GM12878 (cell line): ENCODE results near the gene ZBED5. TPM values are rescaled to one million over a fixed set of nuclear protein-coding genes. Genes with fewer than 3 reads are reported as not detected.

Experiments used
- ASH2L ChIP-seq: fragments of 300-600, 200-600 bp; sonication (generic); IDR thresholded peaks from 2 replicates; pipeline ENCODE4 v1.6.1; 2017; ENCODE audit warnings: low read depth, mild to moderate bottlenecking, borderline replicate concordance
- CBX3 ChIP-seq: fragments of 200-600 bp; sonication (generic); IDR thresholded peaks from 2 replicates; pipeline ENCODE4 v1.6.1; 2016; ENCODE audit warnings: low read depth, borderline replicate concordance
- FOS ChIP-seq: IDR thresholded peaks from 3 replicates; pipeline ENCODE4 v1.6.1; 2011; ENCODE audit warnings: borderline replicate concordance; ENCODE audit not compliant: insufficient read length; ENCODE audit errors: extremely low read depth
- JUNB ChIP-seq: IDR thresholded peaks from 2 replicates; pipeline ENCODE4 v1.6.1; 2016; ENCODE audit warnings: antibody characterized with exemption, mild to moderate bottlenecking
- NFYB ChIP-seq: IDR thresholded peaks from 2 replicates; pipeline ENCODE4 v1.6.1; 2011; ENCODE audit warnings: low read depth, mild to moderate bottlenecking, low read length, improper control_type of control experiment, moderate library complexity; ENCODE audit not compliant: insufficient read depth
- NR2C2 ChIP-seq: IDR thresholded peaks from 2 replicates; pipeline ENCODE4 v1.6.1; 2011; ENCODE audit warnings: borderline replicate concordance, low read depth; ENCODE audit not compliant: control insufficient read depth, insufficient read length
- SMAD1 ChIP-seq: fragments of 450-650 bp; IDR thresholded peaks from 2 replicates; pipeline ENCODE4 v1.6.1; 2018; ENCODE audit warnings: mild to moderate bottlenecking, low read depth; ENCODE audit not compliant: partially characterized antibody
- TARDBP ChIP-seq: IDR thresholded peaks from 2 replicates; pipeline ENCODE4 v1.6.1; 2016; ENCODE audit warnings: borderline replicate concordance
- YY1 ChIP-seq: IDR thresholded peaks from 2 replicates; pipeline ENCODE4 v1.6.1; 2011; ENCODE audit warnings: low read depth, mild to moderate bottlenecking, low read length
- ZZZ3 ChIP-seq: IDR thresholded peaks from 2 replicates; pipeline ENCODE4 v1.6.1; 2011; ENCODE audit warnings: low read depth; ENCODE audit not compliant: control insufficient read depth, insufficient read length
- polyA plus RNA-seq, 11 experiments: library from polyadenylated mRNA; depleted of rRNA in 4 of 11; unstranded in 6 of 11; stranded (reverse) in 5 of 11; fragments of >200 nt; fragmentation: Nextera tagmentation in 4 of 11; fragmentation: Illumina TruSeq in 1 of 11; extraction: Ambion mirVana in 4 of 11; extraction: Trizol in 1 of 11; gene quantifications; 1 replicate in 1 of 11; 2 replicates in 10 of 11; pipeline versions ENCODE4 v1.2.1 to v1.2.3, GENCODE V29; 2011 to 2016; ENCODE audit warnings: inconsistent platforms in 2 of 11, missing spikeins in 2 of 11, low read depth in 1 of 11
- total RNA-seq, 4 experiments: library from RNA; depleted of rRNA in 3 of 4; stranded (reverse); fragments of >200 nt in 3 of 4; fragmentation: Illumina TruSeq in 1 of 4; extraction: Trizol in 1 of 4; gene quantifications; 2 replicates each; pipeline versions ENCODE4 v1.2.1 to v1.2.3, GENCODE V29; 2013 to 2021
- TF ChIP-seq, protein P1 (sequence below): IDR thresholded peaks from 2 replicates; pipeline ENCODE4 v1.6.1; 2012; ENCODE audit warnings: improper control_type of control experiment, low read depth, low read length; ENCODE audit not compliant: insufficient replicate concordance
- TF ChIP-seq, protein P2 (sequence below): IDR thresholded peaks from 2 replicates; pipeline ENCODE4 v1.6.1; 2012; ENCODE audit warnings: mild to moderate bottlenecking, low read depth, low read length
- TF ChIP-seq, protein P3 (sequence below): fragments of 450-650 bp; IDR thresholded peaks from 2 replicates; pipeline ENCODE4 v1.6.1; 2014; ENCODE audit warnings: mild to moderate bottlenecking
- TF ChIP-seq, protein P4 (sequence below), 3 experiments: IDR thresholded peaks in 2 of 3; conservative IDR thresholded peaks in 1 of 3; 2 replicates each; pipeline ENCODE4 v1.5.1; 2011; ENCODE audit warnings: low read depth in 3 of 3, low read length in 3 of 3, mild to moderate bottlenecking in 3 of 3, control low read depth in 2 of 3, moderate library complexity in 2 of 3, inconsistent platforms in 1 of 3, mixed read lengths in 1 of 3; ENCODE audit not compliant: control insufficient read depth in 2 of 3, insufficient read depth in 1 of 3; ENCODE audit errors: extremely low read depth in 1 of 3
- TF ChIP-seq, protein P5 (sequence below): IDR thresholded peaks from 2 replicates; pipeline ENCODE4 v1.6.1; 2011; ENCODE audit warnings: mild to moderate bottlenecking, low read depth, low read length, moderate library complexity; ENCODE audit not compliant: insufficient replicate concordance

The ZBED5 gene
- total and polyA plus RNA-seq, 10 of the 15 experiments (the other 5 are each of a cell fraction or from before 2014, with no cell fraction given): 27.3 to 86.8 (median 37.6) TPM

DNA sequence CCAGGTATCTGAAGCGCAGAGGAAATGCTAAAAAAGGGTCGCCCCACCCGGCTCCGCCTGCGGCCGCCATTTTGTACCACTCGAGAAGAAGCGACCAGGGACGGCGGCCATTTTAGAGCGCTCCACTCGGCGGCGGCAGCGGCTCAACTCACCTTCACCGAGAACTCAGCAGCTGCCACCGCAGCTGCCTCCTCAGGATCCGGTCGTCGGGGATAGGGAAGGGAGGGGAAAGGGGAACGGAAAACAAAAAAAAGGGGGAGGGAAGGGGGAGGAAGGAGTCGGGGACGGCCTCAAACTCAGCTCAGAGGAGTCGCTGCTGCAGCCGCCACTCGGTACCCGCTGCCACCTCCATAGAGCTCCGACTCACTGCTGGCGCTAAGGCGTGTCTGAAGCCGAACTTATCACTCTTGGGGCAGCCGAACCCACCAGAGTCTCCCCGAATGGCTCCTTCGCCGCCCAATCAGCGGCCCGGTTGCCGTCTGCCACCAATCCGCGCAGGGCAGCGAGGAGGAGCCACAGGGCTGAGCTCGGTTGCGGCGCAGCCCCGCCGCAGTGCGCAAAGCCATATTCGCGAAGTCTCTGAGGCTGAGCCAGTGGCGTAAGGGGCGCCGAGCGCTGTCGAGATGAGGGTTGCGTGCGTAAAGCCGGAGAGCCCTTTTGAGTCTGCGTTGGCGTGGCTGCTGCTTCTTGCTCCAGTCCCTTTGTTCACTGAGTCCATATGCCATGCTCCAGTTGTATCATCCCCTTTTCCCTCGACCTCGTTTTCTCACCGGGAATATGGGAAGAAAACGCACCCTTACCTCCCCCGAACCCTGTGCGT, 49.1 kb downstream of the ZBED5 start, which contains the start of gene EIF4G2 (continued):
- no peak for TF ChIP-seq TARDBP
- TF ChIP-seq, protein P1, sequence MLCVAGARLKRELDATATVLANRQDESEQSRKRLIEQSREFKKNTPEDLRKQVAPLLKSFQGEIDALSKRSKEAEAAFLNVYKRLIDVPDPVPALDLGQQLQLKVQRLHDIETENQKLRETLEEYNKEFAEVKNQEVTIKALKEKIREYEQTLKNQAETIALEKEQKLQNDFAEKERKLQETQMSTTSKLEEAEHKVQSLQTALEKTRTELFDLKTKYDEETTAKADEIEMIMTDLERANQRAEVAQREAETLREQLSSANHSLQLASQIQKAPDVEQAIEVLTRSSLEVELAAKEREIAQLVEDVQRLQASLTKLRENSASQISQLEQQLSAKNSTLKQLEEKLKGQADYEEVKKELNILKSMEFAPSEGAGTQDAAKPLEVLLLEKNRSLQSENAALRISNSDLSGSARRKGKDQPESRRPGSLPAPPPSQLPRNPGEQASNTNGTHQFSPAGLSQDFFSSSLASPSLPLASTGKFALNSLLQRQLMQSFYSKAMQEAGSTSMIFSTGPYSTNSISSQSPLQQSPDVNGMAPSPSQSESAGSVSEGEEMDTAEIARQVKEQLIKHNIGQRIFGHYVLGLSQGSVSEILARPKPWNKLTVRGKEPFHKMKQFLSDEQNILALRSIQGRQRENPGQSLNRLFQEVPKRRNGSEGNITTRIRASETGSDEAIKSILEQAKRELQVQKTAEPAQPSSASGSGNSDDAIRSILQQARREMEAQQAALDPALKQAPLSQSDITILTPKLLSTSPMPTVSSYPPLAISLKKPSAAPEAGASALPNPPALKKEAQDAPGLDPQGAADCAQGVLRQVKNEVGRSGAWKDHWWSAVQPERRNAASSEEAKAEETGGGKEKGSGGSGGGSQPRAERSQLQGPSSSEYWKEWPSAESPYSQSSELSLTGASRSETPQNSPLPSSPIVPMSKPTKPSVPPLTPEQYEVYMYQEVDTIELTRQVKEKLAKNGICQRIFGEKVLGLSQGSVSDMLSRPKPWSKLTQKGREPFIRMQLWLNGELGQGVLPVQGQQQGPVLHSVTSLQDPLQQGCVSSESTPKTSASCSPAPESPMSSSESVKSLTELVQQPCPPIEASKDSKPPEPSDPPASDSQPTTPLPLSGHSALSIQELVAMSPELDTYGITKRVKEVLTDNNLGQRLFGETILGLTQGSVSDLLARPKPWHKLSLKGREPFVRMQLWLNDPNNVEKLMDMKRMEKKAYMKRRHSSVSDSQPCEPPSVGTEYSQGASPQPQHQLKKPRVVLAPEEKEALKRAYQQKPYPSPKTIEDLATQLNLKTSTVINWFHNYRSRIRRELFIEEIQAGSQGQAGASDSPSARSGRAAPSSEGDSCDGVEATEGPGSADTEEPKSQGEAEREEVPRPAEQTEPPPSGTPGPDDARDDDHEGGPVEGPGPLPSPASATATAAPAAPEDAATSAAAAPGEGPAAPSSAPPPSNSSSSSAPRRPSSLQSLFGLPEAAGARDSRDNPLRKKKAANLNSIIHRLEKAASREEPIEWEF: no peak
- no peak for TF ChIP-seq JUNB
- TF ChIP-seq, protein P2, sequence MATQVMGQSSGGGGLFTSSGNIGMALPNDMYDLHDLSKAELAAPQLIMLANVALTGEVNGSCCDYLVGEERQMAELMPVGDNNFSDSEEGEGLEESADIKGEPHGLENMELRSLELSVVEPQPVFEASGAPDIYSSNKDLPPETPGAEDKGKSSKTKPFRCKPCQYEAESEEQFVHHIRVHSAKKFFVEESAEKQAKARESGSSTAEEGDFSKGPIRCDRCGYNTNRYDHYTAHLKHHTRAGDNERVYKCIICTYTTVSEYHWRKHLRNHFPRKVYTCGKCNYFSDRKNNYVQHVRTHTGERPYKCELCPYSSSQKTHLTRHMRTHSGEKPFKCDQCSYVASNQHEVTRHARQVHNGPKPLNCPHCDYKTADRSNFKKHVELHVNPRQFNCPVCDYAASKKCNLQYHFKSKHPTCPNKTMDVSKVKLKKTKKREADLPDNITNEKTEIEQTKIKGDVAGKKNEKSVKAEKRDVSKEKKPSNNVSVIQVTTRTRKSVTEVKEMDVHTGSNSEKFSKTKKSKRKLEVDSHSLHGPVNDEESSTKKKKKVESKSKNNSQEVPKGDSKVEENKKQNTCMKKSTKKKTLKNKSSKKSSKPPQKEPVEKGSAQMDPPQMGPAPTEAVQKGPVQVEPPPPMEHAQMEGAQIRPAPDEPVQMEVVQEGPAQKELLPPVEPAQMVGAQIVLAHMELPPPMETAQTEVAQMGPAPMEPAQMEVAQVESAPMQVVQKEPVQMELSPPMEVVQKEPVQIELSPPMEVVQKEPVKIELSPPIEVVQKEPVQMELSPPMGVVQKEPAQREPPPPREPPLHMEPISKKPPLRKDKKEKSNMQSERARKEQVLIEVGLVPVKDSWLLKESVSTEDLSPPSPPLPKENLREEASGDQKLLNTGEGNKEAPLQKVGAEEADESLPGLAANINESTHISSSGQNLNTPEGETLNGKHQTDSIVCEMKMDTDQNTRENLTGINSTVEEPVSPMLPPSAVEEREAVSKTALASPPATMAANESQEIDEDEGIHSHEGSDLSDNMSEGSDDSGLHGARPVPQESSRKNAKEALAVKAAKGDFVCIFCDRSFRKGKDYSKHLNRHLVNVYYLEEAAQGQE: no peak
- TF ChIP-seq, protein P3, sequence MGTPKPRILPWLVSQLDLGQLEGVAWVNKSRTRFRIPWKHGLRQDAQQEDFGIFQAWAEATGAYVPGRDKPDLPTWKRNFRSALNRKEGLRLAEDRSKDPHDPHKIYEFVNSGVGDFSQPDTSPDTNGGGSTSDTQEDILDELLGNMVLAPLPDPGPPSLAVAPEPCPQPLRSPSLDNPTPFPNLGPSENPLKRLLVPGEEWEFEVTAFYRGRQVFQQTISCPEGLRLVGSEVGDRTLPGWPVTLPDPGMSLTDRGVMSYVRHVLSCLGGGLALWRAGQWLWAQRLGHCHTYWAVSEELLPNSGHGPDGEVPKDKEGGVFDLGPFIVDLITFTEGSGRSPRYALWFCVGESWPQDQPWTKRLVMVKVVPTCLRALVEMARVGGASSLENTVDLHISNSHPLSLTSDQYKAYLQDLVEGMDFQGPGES: peak; percentile 62
- TF ChIP-seq ZZZ3: no peak
- no peak for TF ChIP-seq NR2C2
- TF ChIP-seq, protein P4, sequence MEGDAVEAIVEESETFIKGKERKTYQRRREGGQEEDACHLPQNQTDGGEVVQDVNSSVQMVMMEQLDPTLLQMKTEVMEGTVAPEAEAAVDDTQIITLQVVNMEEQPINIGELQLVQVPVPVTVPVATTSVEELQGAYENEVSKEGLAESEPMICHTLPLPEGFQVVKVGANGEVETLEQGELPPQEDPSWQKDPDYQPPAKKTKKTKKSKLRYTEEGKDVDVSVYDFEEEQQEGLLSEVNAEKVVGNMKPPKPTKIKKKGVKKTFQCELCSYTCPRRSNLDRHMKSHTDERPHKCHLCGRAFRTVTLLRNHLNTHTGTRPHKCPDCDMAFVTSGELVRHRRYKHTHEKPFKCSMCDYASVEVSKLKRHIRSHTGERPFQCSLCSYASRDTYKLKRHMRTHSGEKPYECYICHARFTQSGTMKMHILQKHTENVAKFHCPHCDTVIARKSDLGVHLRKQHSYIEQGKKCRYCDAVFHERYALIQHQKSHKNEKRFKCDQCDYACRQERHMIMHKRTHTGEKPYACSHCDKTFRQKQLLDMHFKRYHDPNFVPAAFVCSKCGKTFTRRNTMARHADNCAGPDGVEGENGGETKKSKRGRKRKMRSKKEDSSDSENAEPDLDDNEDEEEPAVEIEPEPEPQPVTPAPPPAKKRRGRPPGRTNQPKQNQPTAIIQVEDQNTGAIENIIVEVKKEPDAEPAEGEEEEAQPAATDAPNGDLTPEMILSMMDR (IDR thresholded peaks at IDR 0.05 in 2 of 3, conservative IDR thresholded peaks at IDR 0.05 in 1 of 3; ENCODE audit: control insufficient read depth in 2 of 3, extremely low read depth in 1 of 3, insufficient read depth in 1 of 3, low read depth in 3 of 3, low read length in 3 of 3): no peak
- peak; percentile 15 for TF ChIP-seq FOS
- TF ChIP-seq, protein P5, sequence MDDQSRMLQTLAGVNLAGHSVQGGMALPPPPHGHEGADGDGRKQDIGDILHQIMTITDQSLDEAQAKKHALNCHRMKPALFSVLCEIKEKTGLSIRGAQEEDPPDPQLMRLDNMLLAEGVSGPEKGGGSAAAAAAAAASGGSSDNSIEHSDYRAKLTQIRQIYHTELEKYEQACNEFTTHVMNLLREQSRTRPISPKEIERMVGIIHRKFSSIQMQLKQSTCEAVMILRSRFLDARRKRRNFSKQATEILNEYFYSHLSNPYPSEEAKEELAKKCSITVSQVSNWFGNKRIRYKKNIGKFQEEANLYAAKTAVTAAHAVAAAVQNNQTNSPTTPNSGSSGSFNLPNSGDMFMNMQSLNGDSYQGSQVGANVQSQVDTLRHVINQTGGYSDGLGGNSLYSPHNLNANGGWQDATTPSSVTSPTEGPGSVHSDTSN: peak; percentile 87
- no peak for TF ChIP-seq CBX3
- TF ChIP-seq ASH2L: peak; percentile 32; the same call in 1 of the 2 replicates
- TF ChIP-seq SMAD1: peak; percentile 97
- peak; percentile 99 for TF ChIP-seq YY1
- peak; percentile 89 for TF ChIP-seq NFYB
